ENCODE results near the gene CCDC112.

The CCDC112 gene

GRCh38 chr5:115309751-115310370 is 13.4 kb upstream of the CCDC112 start:
- Histone ChIP-seq H2AFZ (ENCODE audit: low read depth, low read length) (no peak overlapping the region), H3K27me3 (ENCODE audit: insufficient read depth, low read length, poor library complexity) (peaks cover 5% of the 10 kb centered on the region), H3K9me3 (ENCODE audit: insufficient read depth, low read length, severe bottlenecking) (no peaks in the 10 kb centered on the region), H3K4me3 (ENCODE audit: low read depth in 1 of 2, low read length in 2 of 2) (no peak overlapping the region), H3K4me2 (ENCODE audit: insufficient read depth, low read length) (no peak overlapping the region), H3K4me1 (ENCODE audit: insufficient read depth, low read length) (no peaks in the 10 kb centered on the region), H3K79me2 (ENCODE audit: insufficient read depth, low read length) (no peaks in the 10 kb centered on the region), H3K9ac (ENCODE audit: low read depth, low read length) (no peak overlapping the region), H4K20me1 (ENCODE audit: insufficient read depth, low read length) (no peaks in the 10 kb centered on the region), H3K27ac (ENCODE audit: low read length) (no peak overlapping the region), H3K36me3 (ENCODE audit: insufficient read depth, low read length) (no peaks in the 10 kb centered on the region)
- ATAC-seq (ENCODE audit: insufficient read depth, low read depth) (peak; percentile 58; the same call in 1 of the 3 replicates), DNase-seq (no peak)
- peak; percentile 69 for TF ChIP-seq CTCF (IDR thresholded peaks at IDR 0.05; ENCODE audit: borderline replicate concordance, extremely low read depth, low read length, poor library complexity, severe bottlenecking)
- TF ChIP-seq EZH2 (IDR thresholded peaks at IDR 0.05; ENCODE audit: borderline replicate concordance, low read depth, low read length, severe bottlenecking), result no peak

GRCh38 chr5:115308815-115309214 is 12.4 kb upstream of the CCDC112 start:
- no peak overlapping the region for H3K4me2 ChIP-seq (ENCODE audit: insufficient read depth, low read length)
- H3K9ac ChIP-seq (ENCODE audit: low read depth, low read length), result no peak overlapping the region
- no peak overlapping the region for H2AFZ ChIP-seq (ENCODE audit: low read depth, low read length)
- H3K4me3 ChIP-seq (ENCODE audit: low read depth in 1 of 2, low read length in 2 of 2), result no peak overlapping the region
- H3K27me3 ChIP-seq (ENCODE audit: insufficient read depth, low read length, poor library complexity), result peaks cover 5% of the 10 kb centered on the region
- no peaks in the 10 kb centered on the region for H3K79me2 ChIP-seq (ENCODE audit: insufficient read depth, low read length)
- no peak for TF ChIP-seq CTCF (IDR thresholded peaks at IDR 0.05; ENCODE audit: borderline replicate concordance, extremely low read depth, low read length, poor library complexity, severe bottlenecking)
- TF ChIP-seq EZH2 (IDR thresholded peaks at IDR 0.05; ENCODE audit: borderline replicate concordance, low read depth, low read length, severe bottlenecking), result no peak
- H3K27ac ChIP-seq (ENCODE audit: low read length), result no peak overlapping the region
- H3K36me3 ChIP-seq (ENCODE audit: insufficient read depth, low read length), result no peaks in the 10 kb centered on the region
- no peaks in the 10 kb centered on the region for H3K9me3 ChIP-seq (ENCODE audit: insufficient read depth, low read length, severe bottlenecking)
- H4K20me1 ChIP-seq (ENCODE audit: insufficient read depth, low read length), result no peaks in the 10 kb centered on the region
- H3K4me1 ChIP-seq (ENCODE audit: insufficient read depth, low read length), result no peaks in the 10 kb centered on the region
- ATAC-seq (ENCODE audit: insufficient read depth, low read depth) (no peak), DNase-seq (no peak)

- ATAC-seq (ENCODE audit: insufficient read depth, low read depth) (no peak), DNase-seq (no peak)
- Histone ChIP-seq H2AFZ (ENCODE audit: low read depth, low read length) (no peak overlapping the region), H3K36me3 (ENCODE audit: insufficient read depth, low read length) (no peaks in the 10 kb centered on the region), H3K27ac (ENCODE audit: low read length) (no peak overlapping the region), H3K4me1 (ENCODE audit: insufficient read depth, low read length) (no peaks in the 10 kb centered on the region), H3K4me3 (ENCODE audit: low read depth in 1 of 2, low read length in 2 of 2) (no peak overlapping the region), H3K4me2 (ENCODE audit: insufficient read depth, low read length) (no peak overlapping the region), H3K9me3 (ENCODE audit: insufficient read depth, low read length, severe bottlenecking) (no peaks in the 10 kb centered on the region), H3K9ac (ENCODE audit: low read depth, low read length) (no peak overlapping the region), H3K27me3 (ENCODE audit: insufficient read depth, low read length, poor library complexity) (peaks cover 16% of the 10 kb centered on the region), H4K20me1 (ENCODE audit: insufficient read depth, low read length) (no peaks in the 10 kb centered on the region), H3K79me2 (ENCODE audit: insufficient read depth, low read length) (no peaks in the 10 kb centered on the region)
- no peak for TF ChIP-seq CTCF (IDR thresholded peaks at IDR 0.05; ENCODE audit: borderline replicate concordance, extremely low read depth, low read length, poor library complexity, severe bottlenecking)
- no peak for TF ChIP-seq EZH2 (IDR thresholded peaks at IDR 0.05; ENCODE audit: borderline replicate concordance, low read depth, low read length, severe bottlenecking)
Measured at GRCh38 chr5:115306011-115306536, 9.6 kb upstream of the CCDC112 start.

Data from DND-41 (cell line).